Astrocyte of the cerebellum (primary cell): ENCODE results near the gene ACOT7.

ENCODE experiments used
- DNase-seq: peaks from one replicate; pipeline ENCODE4 v3.0.0-alpha.2; 2011; ENCODE audit warnings: low read depth
- H3K4me3 ChIP-seq: 2 replicates; pipeline ENCODE4 v1.5.1; 2011; ENCODE audit warnings: mild to moderate bottlenecking, low read depth, low read length, moderate library complexity
- CTCF ChIP-seq: IDR thresholded peaks from 2 replicates; pipeline ENCODE4 v1.5.1; 2012; ENCODE audit warnings: low read length, low read depth, moderate library complexity, mild to moderate bottlenecking; ENCODE audit errors: missing control alignments
- in situ Hi-C: cut with HindIII; loops from 2 replicates; pipeline ENCODE4 v1.10.0; 2017; ENCODE audit warnings: low sequenced_read_pairs

ACOT7 gene

GRCh38 chr1:6234502-6235295, 158.9 kb downstream of the ACOT7 start:
- no peak for TF ChIP-seq CTCF
- peak overlapping the region; percentile 72 for H3K4me3 ChIP-seq
- in situ Hi-C loops = no loop called here
- no peak for DNase-seq

GRCh38 chr1:6233376-6233775, 160.2 kb downstream of the ACOT7 start:
- no peak for TF ChIP-seq CTCF
- in situ Hi-C loops = no loop called here
- H3K4me3 ChIP-seq = no peak overlapping the region
- DNase-seq = no peak

- in situ Hi-C loops = no loop called here
- no peak overlapping the region for H3K4me3 ChIP-seq
- no peak for TF ChIP-seq CTCF
- DNase-seq = no peak
Measured at GRCh38 chr1:6225651-6226050, 167.9 kb downstream of the ACOT7 start.

GRCh38 chr1:6224718-6225117, 168.8 kb downstream of the ACOT7 start:
- in situ Hi-C loops = no loop called here
- no peak overlapping the region for H3K4me3 ChIP-seq
- no peak for DNase-seq
- no peak for TF ChIP-seq CTCF

- H3K4me3 ChIP-seq = no peak overlapping the region
- in situ Hi-C loops = no loop called here
- no peak for DNase-seq
- no peak for TF ChIP-seq CTCF
Measured at GRCh38 chr1:6223617-6224016, 169.9 kb downstream of the ACOT7 start.

- in situ Hi-C loops = no loop called here
- no peak overlapping the region for H3K4me3 ChIP-seq
- no peak for TF ChIP-seq CTCF
- no peak for DNase-seq
Measured at GRCh38 chr1:6222636-6223035, 170.9 kb downstream of the ACOT7 start.
